Keratinocyte (primary cell): ENCODE data around the gene NMBR. TPM values are rescaled to one million over a fixed set of nuclear protein-coding genes. Genes with fewer than 3 reads are reported as not detected.

Experiments
- DNase-seq: peaks from one replicate; pipeline ENCODE4 v3.0.0-alpha.2; 2011; ENCODE audit warnings: low read depth, missing footprints, low spot score
- FAIRE-seq: peaks from 2 replicates; lab custom pipeline; 2011; peaks lifted over from hg19 to GRCh38; lab: Jason Lieb, UNC
- H2AFZ ChIP-seq: 2 replicates; pipeline ENCODE4 v1.6.0; 2012; ENCODE audit warnings: low read length, control low read depth, inconsistent platforms; ENCODE audit not compliant: control insufficient read depth
- H3K27ac ChIP-seq: 2 replicates; pipeline ENCODE4 v1.5.1; 2011; ENCODE audit warnings: low read length; ENCODE audit not compliant: control insufficient read depth, insufficient read depth
- H3K27me3 ChIP-seq: 3 replicates; pipeline ENCODE4 v1.6.0; 2011; ENCODE audit warnings: low read length; ENCODE audit not compliant: control insufficient read depth, insufficient read depth; ENCODE audit errors: extremely low read depth
- H3K36me3 ChIP-seq, 2 experiments: 2 replicates in 1 of 2; 3 replicates in 1 of 2; pipeline ENCODE4 v1.5.1; 2011; ENCODE audit warnings: low read length in 2 of 2, mild to moderate bottlenecking in 1 of 2; ENCODE audit not compliant: control insufficient read depth in 2 of 2, insufficient read depth in 2 of 2; ENCODE audit errors: extremely low read depth in 1 of 2
- H3K4me1 ChIP-seq: 3 replicates; pipeline ENCODE4 v1.5.1; 2011; ENCODE audit warnings: low read length; ENCODE audit not compliant: control insufficient read depth, insufficient read depth; ENCODE audit errors: extremely low read depth
- H3K4me2 ChIP-seq: 3 replicates; pipeline ENCODE4 v1.6.0; 2011; ENCODE audit warnings: low read depth, low read length; ENCODE audit not compliant: control insufficient read depth, insufficient read depth; ENCODE audit errors: extremely low read depth
- H3K4me3 ChIP-seq, 3 experiments: fragments of 200-600 bp in 1 of 3; sonication (generic) in 1 of 3; 2 replicates in 2 of 3; 3 replicates in 1 of 3; pipeline ENCODE4 v1.5.1; 2011 to 2016; ENCODE audit warnings: low read length in 3 of 3, mild to moderate bottlenecking in 3 of 3, control low read depth in 2 of 3, inconsistent platforms in 1 of 3, low read depth in 1 of 3, mixed read lengths in 1 of 3, mixed run types in 1 of 3, moderate library complexity in 1 of 3; ENCODE audit not compliant: control insufficient read depth in 2 of 3, insufficient read depth in 2 of 3; ENCODE audit errors: extremely low read depth in 1 of 3
- H3K79me2 ChIP-seq: 2 replicates; pipeline ENCODE4 v1.6.0; 2012; ENCODE audit warnings: low read length; ENCODE audit not compliant: control insufficient read depth, insufficient read depth
- H3K9ac ChIP-seq: 3 replicates; pipeline ENCODE4 v1.6.0; 2011; ENCODE audit warnings: low read length; ENCODE audit not compliant: control insufficient read depth, insufficient read depth; ENCODE audit errors: extremely low read depth
- H3K9me1 ChIP-seq: 3 replicates; pipeline ENCODE4 v1.6.0; 2011; ENCODE audit warnings: low read length; ENCODE audit not compliant: control insufficient read depth, insufficient read depth; ENCODE audit errors: extremely low read depth
- H3K9me3 ChIP-seq: 2 replicates; pipeline ENCODE4 v1.5.1; 2012; ENCODE audit warnings: low read depth, low read length; ENCODE audit not compliant: control insufficient read depth
- H4K20me1 ChIP-seq: 3 replicates; pipeline ENCODE4 v1.6.0; 2011; ENCODE audit warnings: low read length; ENCODE audit not compliant: control insufficient read depth, insufficient read depth; ENCODE audit errors: extremely low read depth
- EZH2 ChIP-seq: IDR thresholded peaks from one replicate; pipeline ENCODE4 v1.6.1; 2012; ENCODE audit warnings: inconsistent platforms, mild to moderate bottlenecking, low read length, moderate library complexity
- dilution Hi-C: fragments of 300-500 bp; cut with MboI; formaldehyde crosslinking; loops from one replicate; pipeline ENCODE4 v1.7.0; 2020; ENCODE audit warnings: low sequenced_read_pairs; ENCODE audit not compliant: extremely low pct_ligation_motif_present
- polyA plus RNA-seq, 5 experiments: library from polyadenylated mRNA; depleted of rRNA in 3 of 5; stranded (reverse) in 3 of 5; stranded (forward) in 1 of 5; unstranded in 1 of 5; fragments of >200 nt; gene quantifications; 1 replicate in 1 of 5; 2 replicates in 3 of 5; 3 replicates in 1 of 5; pipeline versions ENCODE4 v1.2.1 to v1.2.3, GENCODE V29; 2011 to 2012; ENCODE audit warnings: missing spikeins in 2 of 5, low read depth in 1 of 5, low replicate concordance in 1 of 5
- TF ChIP-seq, protein P1 (sequence below), 3 experiments: IDR thresholded peaks in 1 of 3; conservative IDR thresholded peaks in 1 of 3; optimal IDR thresholded peaks in 1 of 3; 2 replicates in 2 of 3; 3 replicates in 1 of 3; pipeline versions ENCODE3 to v1.5.1; 2011; ENCODE audit warnings: low read length in 3 of 3, mild to moderate bottlenecking in 3 of 3, moderate library complexity in 2 of 3, control low read depth in 1 of 3, inconsistent platforms in 1 of 3; ENCODE audit not compliant: insufficient read depth in 2 of 3; ENCODE audit errors: extremely low read depth in 1 of 3

Gene NMBR
- polyA plus RNA-seq, 1 donor (not counting 4 experiments of a cell fraction or from before 2014, with no cell fraction given): not detected

- Histone ChIP-seq H3K4me1 (no peaks in the 10 kb centered on the region), H3K4me3 (no peak overlapping the region), H2AFZ (no peak overlapping the region), H3K27ac (no peak overlapping the region), H3K9me1 (no peaks in the 10 kb centered on the region), H3K79me2 (no peaks in the 10 kb centered on the region), H3K9ac (no peak overlapping the region), H3K36me3 (no peaks in the 10 kb centered on the region), H3K9me3 (no peaks in the 10 kb centered on the region), H4K20me1 (no peaks in the 10 kb centered on the region), H3K27me3 (no peaks in the 10 kb centered on the region), H3K4me2 (no peak overlapping the region)
- FAIRE-seq: no peak
- TF ChIP-seq EZH2: no peak
- TF ChIP-seq, protein P1, sequence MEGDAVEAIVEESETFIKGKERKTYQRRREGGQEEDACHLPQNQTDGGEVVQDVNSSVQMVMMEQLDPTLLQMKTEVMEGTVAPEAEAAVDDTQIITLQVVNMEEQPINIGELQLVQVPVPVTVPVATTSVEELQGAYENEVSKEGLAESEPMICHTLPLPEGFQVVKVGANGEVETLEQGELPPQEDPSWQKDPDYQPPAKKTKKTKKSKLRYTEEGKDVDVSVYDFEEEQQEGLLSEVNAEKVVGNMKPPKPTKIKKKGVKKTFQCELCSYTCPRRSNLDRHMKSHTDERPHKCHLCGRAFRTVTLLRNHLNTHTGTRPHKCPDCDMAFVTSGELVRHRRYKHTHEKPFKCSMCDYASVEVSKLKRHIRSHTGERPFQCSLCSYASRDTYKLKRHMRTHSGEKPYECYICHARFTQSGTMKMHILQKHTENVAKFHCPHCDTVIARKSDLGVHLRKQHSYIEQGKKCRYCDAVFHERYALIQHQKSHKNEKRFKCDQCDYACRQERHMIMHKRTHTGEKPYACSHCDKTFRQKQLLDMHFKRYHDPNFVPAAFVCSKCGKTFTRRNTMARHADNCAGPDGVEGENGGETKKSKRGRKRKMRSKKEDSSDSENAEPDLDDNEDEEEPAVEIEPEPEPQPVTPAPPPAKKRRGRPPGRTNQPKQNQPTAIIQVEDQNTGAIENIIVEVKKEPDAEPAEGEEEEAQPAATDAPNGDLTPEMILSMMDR (optimal IDR thresholded peaks at IDR 0.05 in 1 of 3, IDR thresholded peaks at IDR 0.05 in 1 of 3, conservative IDR thresholded peaks at IDR 0.05 in 1 of 3; ENCODE audit: extremely low read depth in 1 of 3, insufficient read depth in 2 of 3, low read length in 3 of 3): no peak
- DNase-seq: no peak
- dilution Hi-C loops: no loop called here
Measured at GRCh38 chr6:142184307-142184706, 37.4 kb upstream of the NMBR start.

- Histone ChIP-seq H3K27me3 (no peaks in the 10 kb centered on the region), H4K20me1 (no peaks in the 10 kb centered on the region), H3K4me1 (no peaks in the 10 kb centered on the region), H3K4me3 (no peak overlapping the region), H3K79me2 (no peaks in the 10 kb centered on the region), H3K9ac (no peak overlapping the region), H3K27ac (no peak overlapping the region), H2AFZ (no peak overlapping the region), H3K9me1 (no peaks in the 10 kb centered on the region), H3K4me2 (no peak overlapping the region), H3K36me3 (no peaks in the 10 kb centered on the region), H3K9me3 (no peaks in the 10 kb centered on the region)
- FAIRE-seq: no peak
- TF ChIP-seq, protein P1 (optimal IDR thresholded peaks at IDR 0.05 in 1 of 3, IDR thresholded peaks at IDR 0.05 in 1 of 3, conservative IDR thresholded peaks at IDR 0.05 in 1 of 3; ENCODE audit: extremely low read depth in 1 of 3, insufficient read depth in 2 of 3, low read length in 3 of 3): no peak
- TF ChIP-seq EZH2: no peak
- no peak for DNase-seq
- dilution Hi-C loops: no loop called here
Measured at GRCh38 chr6:142183351-142183750, 36.4 kb upstream of the NMBR start.
